Measurements from ENCODE around the gene CD48.

Gene CD48

GRCh38 chr1:160639652-160640051, 72.0 kb downstream of the CD48 start:
- TF ChIP-seq, protein P1, sequence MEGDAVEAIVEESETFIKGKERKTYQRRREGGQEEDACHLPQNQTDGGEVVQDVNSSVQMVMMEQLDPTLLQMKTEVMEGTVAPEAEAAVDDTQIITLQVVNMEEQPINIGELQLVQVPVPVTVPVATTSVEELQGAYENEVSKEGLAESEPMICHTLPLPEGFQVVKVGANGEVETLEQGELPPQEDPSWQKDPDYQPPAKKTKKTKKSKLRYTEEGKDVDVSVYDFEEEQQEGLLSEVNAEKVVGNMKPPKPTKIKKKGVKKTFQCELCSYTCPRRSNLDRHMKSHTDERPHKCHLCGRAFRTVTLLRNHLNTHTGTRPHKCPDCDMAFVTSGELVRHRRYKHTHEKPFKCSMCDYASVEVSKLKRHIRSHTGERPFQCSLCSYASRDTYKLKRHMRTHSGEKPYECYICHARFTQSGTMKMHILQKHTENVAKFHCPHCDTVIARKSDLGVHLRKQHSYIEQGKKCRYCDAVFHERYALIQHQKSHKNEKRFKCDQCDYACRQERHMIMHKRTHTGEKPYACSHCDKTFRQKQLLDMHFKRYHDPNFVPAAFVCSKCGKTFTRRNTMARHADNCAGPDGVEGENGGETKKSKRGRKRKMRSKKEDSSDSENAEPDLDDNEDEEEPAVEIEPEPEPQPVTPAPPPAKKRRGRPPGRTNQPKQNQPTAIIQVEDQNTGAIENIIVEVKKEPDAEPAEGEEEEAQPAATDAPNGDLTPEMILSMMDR (IDR thresholded peaks at IDR 0.05; ENCODE audit: low read depth, low read length, missing control alignments), result no peak
- in situ Hi-C loops (cut with HindIII; ENCODE audit: low sequenced_read_pairs), result no loop called here
- no peak for DNase-seq (ENCODE audit: low read depth)
- H3K4me3 ChIP-seq (ENCODE audit: low read depth, low read length), result no peak overlapping the region

DNA sequence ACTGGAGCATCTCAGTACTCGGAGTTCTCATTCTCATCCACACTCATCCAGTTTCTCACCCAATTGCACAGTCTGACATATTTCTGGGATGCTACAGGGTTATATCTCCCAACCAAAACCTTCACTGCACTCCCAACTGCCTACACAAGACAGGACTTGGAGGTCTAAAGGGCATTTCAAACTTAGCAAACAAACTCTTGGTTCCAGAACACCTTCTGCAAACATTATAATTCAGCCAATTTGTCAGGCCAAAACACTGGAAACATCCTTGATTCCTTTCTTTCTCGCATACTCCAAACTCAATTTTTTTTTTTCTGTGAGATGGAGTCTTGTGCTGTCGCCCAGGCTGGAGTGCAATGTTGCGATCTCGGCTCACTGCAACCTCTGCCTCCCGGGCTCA, 72.7 kb downstream of the CD48 start:
- TF ChIP-seq, protein P1 (IDR thresholded peaks at IDR 0.05; ENCODE audit: low read depth, low read length, missing control alignments), result no peak
- H3K4me3 ChIP-seq (ENCODE audit: low read depth, low read length), result no peak overlapping the region
- in situ Hi-C loops (cut with HindIII; ENCODE audit: low sequenced_read_pairs), result no loop called here
- no peak for DNase-seq (ENCODE audit: low read depth)

DNA sequence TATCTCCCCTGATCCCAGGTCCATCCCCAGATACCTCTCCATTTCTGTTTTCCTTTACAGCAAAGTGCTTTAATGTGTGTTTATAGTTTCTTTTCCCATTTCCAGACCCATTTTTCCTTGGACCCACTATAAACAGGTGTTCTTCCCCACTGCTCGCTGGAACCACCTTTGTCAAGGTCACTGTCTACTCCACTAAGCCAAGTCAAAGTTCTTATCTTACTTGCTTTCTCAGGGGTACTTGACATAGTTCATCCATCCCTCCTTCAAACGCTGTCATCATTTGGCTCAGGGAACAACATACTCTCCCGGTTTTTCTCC, 73.1 kb downstream of the CD48 start:
- in situ Hi-C loops (cut with HindIII; ENCODE audit: low sequenced_read_pairs), result no loop called here
- no peak overlapping the region for H3K4me3 ChIP-seq (ENCODE audit: low read depth, low read length)
- TF ChIP-seq, protein P1 (IDR thresholded peaks at IDR 0.05; ENCODE audit: low read depth, low read length, missing control alignments), result no peak

DNA sequence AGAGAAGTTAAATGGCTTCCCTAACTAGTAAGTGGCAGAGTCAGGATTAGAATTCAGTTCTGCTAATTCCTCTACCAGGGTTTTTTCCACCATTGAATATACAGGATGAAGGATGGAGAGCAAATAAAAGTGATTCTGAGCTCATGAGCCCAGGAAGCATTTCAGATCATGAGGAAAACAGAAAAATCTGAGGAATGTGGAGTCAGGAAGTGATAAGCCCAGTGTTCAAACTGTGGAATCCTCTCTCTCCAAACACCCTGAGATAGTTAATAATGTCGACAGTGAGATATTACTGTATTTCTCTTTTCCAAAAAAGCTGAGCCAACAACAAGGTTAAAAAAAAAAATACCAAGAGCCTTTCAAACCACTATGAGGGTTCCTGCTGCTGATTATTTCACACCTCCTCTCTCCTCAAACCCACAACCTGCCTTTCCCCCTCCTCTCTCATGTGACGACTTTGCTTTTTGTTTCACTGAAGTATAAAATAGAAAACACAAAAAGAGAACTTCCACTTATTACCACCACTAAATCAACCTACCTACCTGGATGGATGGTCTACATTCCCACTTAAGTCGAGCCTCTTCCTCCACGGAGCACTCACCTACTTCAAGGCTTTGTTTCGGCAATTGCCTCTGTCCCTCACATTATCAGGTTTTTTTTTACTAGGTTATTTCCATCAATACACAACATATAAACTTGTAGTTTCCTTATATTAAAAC, 73.6 kb downstream of the CD48 start:
- DNase-seq (ENCODE audit: low read depth), result no peak
- TF ChIP-seq, protein P1 (IDR thresholded peaks at IDR 0.05; ENCODE audit: low read depth, low read length, missing control alignments), result no peak
- H3K4me3 ChIP-seq (ENCODE audit: low read depth, low read length), result no peak overlapping the region
- in situ Hi-C loops (cut with HindIII; ENCODE audit: low sequenced_read_pairs), result no loop called here

More for the DNA sequence above, 73.1 kb downstream of the CD48 start:
- DNase-seq (ENCODE audit: low read depth), result no peak

DNA sequence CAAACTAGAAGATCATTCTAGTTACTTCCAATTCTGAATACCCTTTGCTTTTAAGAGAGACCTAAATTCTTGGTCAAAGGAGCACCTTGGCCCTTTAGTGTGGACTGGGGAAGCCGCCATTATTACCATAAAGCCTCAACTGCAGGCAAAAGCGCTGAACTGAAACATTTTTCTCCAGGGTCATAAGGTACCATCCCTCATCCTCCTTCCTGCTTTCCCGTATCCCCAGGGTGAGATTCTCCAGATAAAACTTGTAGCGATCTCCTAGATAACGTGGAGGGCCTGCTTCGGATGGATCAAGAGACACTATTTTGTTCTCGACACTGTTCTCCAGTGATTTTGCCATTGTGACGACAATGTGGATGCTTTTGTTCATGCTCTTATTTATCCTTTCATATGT, 74.6 kb downstream of the CD48 start:
- TF ChIP-seq, protein P1 (IDR thresholded peaks at IDR 0.05; ENCODE audit: low read depth, low read length, missing control alignments), result no peak
- DNase-seq (ENCODE audit: low read depth), result no peak
- in situ Hi-C loops (cut with HindIII; ENCODE audit: low sequenced_read_pairs), result no loop called here
- no peak overlapping the region for H3K4me3 ChIP-seq (ENCODE audit: low read depth, low read length)

DNA sequence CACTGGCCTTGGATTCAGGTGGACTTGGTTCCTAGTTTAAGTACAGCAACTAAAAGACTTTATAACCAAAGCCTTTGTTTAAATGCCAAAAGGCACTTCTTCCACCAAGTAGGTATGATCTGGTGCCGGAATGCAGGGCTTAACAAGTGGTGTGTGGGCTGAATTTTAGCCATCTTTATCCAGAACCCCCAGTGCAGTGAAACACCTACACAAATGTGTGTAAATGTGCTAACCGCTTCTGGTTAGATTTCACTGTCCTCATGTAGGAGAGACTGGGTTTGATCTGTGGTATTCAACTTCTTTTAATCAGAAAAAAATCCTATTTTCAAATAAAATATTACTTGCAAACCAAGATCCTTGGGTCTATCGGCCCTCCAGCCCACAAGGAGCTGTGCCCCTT, 75.1 kb downstream of the CD48 start:
- TF ChIP-seq, protein P1 (IDR thresholded peaks at IDR 0.05; ENCODE audit: low read depth, low read length, missing control alignments), result no peak
- in situ Hi-C loops (cut with HindIII; ENCODE audit: low sequenced_read_pairs), result no loop called here
- no peak for DNase-seq (ENCODE audit: low read depth)
- H3K4me3 ChIP-seq (ENCODE audit: low read depth, low read length), result no peak overlapping the region

Data from astrocyte of the cerebellum (primary cell).